Posterior vena cava (tissue), 2 donors: Measurements from ENCODE around the gene LAMB4. TPM values are rescaled to one million over a fixed set of nuclear protein-coding genes. Genes with fewer than 3 reads are reported as not detected.

Experiments used
- DNase-seq: peaks from one replicate; pipeline ENCODE4 v3.0.0-alpha.2; 2020; ENCODE audit warnings: low spot score
- intact Hi-C, 2 donors: fragments of 100-400 bp; cut with DNase I; formaldehyde crosslinking; loops; one replicate each; pipeline versions ENCODE4 v1.14.1 to v1.14.2; 2022 to 2023
- total RNA-seq, 2 donors: library from RNA; stranded (reverse); fragmentation: NEBNext Ultra II Directional; extraction: Animal tissue kit (Norgen Biotek cat#: 25700); gene quantifications; one replicate each; pipeline ENCODE4 v1.2.1, GENCODE V29; 2021
- donor health status: DM: yes; HTN: yes; CAD: no.
- donor health status: DM: yes; HTN: yes; CAD: no.

Gene LAMB4
- total RNA-seq, 2 donors from 2014 or later, result 0.37 TPM; not detected in 1

DNA sequence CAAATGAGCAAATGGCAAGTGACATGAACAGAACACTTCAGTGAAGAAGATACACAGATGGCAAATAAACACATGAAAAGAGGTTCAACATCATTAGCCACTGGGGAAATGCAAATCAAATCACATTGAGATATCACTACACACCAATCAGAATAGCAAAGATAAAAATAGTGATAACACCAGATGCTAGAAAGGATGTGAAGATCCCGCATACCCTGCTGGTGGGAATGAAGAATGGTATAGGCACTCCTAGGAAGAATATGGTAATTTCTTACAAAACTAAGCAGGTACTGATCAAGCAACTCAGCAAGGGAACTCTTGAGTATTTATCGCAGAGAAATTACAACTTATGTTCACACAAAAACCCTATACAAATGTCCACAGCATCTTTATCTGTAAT, 11.2 kb downstream of the LAMB4 start:
- intact Hi-C loops, result no loop called here
- DNase-seq, result no peak

DNA sequence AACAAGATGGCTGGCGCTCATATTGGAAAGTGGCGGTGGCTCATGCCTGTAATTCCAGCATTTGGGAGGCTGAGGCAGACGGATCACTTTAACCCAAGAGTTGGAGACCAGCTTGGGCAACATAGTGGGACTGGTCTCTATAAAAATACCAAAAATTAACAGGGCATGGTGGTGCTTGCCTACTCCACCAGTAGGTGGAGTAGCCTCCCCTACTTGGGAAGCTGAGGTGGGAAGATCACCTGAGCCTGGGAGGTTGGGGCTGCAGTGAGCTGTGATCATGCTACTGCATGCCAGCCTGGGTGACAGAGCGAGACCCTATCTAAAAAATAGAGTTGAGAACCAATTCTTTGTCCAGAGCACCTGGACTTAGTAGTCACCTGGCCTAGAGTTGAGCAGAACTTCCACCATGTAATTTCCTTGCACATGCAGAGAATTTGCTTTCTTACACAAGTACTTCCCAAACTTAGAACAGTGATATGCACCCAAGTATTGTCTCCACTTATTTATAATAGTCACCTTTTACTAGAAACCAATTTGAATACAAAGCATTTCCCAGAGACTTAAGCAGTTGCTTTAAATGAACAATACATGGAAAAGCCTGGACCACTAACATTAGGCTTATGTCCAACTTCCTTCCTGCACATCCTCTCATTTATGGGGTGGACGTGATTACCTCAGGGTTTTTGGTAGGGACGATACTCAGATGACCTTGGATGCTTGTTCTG, 15.9 kb downstream of the LAMB4 start:
- intact Hi-C loops, result no loop called here
- DNase-seq, result no peak

DNA sequence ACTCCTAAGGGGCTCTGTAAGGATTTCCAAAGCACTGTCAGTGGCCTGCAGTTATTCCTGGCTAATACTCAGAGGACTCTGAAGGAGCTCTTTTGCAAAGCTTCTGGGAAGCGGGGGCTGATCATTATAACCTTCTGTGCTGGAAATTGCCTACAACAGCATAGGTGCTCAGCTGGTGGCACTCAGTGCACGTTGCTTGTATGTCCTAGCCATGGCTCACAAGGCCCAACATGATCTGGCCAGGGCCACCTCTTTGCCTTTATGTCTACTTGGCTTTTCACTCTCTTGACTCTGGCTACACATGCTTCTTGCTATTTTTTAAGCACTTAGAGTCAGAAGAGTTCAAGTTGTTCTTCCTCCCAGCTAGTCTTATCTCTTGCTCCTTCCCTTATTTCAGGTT, 17.5 kb downstream of the LAMB4 start:
- DNase-seq, result no peak

DNA sequence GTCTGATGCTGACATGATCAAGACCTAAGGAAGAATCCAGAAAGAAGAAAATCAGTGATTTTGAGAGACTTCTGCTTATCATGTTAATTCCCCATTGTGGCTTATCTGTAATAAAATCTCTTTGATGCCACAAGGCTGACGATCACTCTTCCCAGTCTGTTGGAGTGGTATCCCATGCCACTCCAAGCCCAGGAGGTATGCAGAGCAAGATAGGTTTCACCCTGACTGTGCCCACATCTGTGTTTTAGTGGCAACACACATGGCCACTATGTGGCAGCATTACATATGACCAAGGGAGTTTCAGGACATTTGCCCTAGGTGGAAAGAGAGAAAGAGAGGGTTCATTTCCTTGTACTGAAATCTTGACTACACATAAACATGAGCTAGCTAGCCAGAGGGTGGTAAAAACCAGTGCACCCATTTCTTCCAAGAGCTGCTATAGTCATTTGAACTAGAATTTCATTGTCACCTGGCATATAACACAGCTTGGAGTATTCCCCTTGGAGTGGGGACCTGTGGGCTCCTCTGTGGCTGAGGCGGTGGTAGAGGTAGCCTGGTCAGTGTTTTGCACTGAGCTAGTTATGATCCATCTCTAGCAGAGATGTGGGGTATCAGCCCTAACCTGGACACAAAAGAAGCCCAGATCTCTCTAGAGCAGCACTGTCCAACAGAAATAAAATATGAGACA, 20.8 kb downstream of the LAMB4 start:
- DNase-seq, result no peak
- intact Hi-C loops, result no loop called here

More for the DNA sequence above, 17.5 kb downstream of the LAMB4 start:
- intact Hi-C loops, result no loop called here

DNA sequence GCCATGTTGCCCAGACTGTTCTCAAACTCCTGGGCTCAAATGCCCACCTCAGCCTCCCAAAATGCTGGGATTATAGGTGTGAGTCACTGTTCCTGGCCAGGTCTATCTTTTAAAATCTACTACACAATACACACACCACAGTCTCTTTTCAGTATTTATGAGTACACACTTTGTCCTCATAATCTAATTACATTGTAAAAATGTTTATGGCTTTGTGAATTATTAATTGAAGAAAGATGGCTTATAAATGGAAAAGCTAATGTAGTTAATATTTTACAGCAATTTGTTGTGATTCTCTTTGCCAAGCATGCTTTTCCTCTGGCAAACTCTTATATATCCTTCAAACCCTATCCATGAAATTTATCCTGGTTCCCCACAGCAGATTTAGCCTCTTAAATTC, 22.0 kb downstream of the LAMB4 start:
- no peak for DNase-seq
- intact Hi-C loops, result no loop called here

DNA sequence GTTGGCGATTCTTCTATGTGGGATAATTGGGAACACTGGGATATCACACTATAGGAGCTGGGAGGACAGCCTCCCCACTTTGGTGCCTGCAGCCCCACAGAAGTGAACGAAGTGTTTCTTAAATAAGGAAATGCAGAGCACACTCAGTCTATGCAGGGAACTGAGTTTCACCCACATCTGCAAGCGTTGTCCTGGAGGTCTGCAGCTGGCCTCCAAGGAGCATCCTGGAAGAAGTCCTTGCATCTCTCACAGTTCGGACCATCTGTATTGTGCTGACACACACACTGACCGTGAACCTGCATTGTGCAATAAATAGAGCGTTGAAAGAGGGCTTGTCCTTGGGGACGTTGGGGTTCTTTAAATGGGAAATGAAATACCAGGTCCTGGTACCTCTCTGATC, 25.8 kb downstream of the LAMB4 start:
- no peak for DNase-seq
- intact Hi-C loops, result no loop called here

DNA sequence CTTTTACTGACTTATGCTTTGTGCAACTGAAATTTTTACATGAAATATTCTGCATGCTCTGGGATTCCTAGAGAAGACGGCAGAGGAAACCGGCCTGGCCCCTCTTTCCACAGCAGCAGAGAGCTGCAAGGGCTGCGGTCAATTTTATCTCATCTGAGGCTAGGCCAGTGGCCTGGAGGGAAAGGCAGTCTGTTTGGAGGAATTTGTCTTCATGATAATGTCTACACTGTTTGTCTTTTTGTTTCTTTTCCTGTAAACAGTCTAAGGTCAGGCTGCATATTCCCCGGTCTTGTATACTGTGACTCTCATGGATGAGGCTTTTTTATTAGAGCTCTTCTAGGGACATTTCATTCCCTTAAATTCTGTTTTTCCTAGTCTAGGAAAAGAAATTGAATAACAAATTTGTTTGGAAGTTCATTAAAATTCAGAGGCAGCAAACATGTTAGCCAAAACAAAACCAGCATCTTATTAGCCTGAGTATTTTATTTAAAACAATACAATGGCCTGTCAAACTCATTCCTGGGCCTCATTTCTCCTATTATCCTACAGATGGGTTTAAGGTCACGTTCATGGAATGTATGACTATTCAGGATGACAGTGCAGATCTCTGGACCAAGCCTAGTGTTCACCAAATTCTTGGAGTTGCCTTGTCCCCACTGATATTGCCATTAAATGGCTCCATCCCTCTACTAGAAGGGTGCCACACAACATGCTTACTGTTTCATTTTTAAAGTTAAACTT, 26.4 kb downstream of the LAMB4 start:
- intact Hi-C loops, result no loop called here
- DNase-seq, result no peak

DNA sequence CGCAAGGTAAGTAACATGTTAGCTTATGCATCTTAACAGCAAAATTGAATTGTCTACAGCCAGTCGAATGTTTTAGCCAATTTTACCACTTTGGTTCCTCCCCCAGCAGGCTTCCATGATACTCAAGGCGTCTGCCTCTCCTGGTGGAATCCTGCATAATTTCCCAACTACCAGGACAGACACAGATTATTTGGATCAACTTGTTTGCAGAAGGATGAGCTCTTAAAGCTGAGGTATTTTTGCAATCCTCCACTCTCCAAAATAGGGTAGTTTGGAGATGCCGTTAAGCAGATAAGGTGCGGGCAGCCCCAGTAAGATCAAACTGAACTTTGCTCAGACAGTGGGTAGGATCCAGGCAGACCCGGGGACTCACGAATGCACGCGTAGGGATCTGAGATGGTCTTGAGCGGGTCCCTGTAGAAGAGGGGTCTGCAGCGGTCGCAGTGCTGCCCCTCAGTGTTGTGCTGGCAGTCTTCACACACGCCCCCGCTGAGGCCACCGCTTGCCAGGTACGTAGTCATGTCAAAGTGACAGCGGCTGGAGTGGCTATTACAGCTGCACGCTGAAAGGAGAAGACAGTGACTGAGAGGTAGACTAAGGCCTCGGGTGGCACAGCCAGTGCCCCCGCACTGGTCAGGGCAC, 27.4 kb downstream of the LAMB4 start:
- intact Hi-C loops, result no loop called here
- no peak for DNase-seq

DNA sequence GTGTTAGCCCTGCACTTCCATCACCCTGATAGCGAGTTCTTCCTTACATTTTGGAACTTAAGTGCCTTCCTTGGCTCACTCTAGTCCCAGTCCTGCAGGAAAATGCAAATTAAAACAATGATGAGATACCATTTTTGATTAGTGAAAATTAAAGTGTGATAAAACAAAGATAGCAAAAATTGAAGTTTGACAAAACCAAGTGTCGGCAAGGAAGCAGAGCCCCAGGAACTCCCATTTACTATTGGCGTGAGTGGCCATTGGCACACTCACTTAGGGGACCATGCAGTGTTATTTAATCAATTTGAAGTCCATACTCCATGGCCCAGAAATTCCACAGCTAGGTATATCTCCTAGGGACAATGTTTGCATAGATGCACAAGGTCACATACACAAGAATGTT, 28.4 kb downstream of the LAMB4 start:
- DNase-seq, result no peak
- intact Hi-C loops, result no loop called here

DNA sequence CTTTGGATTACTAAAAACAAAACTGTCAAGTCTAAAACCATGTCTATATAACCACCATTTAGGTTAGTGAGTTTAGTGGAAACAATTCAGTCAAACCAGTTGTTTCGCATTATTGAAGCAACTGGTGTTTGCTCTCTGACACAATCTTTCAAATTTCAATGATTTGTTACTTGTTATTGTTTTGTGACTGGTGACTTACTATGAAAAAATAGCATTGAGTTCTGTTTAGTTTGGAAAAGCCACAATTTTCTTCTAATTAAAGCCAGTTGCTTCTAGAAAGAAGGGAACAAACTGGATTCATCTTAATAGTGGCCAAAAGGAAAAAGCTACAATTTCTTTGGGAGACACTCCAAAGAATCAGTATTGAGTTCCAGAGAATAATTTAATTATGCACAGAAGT, 30.4 kb downstream of the LAMB4 start:
- DNase-seq, result no peak
- intact Hi-C loops, result no loop called here

DNA sequence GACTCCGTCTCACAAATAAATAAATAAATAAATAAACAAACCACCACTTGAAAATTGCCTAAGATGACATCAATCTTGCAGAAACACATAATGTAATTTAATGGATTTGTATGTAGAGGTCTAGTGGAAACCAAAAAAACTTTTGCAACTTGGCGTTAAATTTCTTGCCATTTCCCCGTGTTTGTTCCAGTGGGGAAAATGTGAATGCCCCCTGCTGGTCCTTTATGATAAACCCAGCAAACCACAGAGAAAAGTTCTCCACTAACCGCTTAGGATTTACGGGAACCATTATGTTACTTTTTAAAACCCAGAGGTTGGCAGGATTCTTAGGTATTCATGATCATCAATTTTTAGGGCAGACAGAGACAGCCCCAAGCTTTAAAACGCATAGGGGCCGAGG, 32.5 kb downstream of the LAMB4 start:
- intact Hi-C loops, result no loop called here
- DNase-seq, result no peak

DNA sequence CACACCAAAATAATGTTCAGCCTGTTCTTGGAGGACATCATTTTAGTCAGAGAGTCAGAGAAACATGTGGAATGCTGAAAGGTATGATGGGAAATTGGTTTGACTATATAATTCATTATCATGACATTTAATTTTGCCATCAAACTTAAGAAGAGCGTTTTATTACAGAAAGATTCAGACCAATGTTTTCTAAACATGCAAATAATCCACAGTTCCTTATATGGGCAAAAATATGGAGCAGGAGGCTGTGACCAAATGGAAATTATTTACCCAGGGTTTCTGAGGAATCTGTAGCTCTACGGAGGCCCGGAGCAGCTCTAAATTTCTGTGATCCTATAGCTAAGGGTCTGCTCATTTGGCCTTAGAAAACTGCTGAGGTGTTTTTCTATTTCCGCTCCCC, 33.2 kb downstream of the LAMB4 start:
- DNase-seq, result no peak
- intact Hi-C loops, result no loop called here

DNA sequence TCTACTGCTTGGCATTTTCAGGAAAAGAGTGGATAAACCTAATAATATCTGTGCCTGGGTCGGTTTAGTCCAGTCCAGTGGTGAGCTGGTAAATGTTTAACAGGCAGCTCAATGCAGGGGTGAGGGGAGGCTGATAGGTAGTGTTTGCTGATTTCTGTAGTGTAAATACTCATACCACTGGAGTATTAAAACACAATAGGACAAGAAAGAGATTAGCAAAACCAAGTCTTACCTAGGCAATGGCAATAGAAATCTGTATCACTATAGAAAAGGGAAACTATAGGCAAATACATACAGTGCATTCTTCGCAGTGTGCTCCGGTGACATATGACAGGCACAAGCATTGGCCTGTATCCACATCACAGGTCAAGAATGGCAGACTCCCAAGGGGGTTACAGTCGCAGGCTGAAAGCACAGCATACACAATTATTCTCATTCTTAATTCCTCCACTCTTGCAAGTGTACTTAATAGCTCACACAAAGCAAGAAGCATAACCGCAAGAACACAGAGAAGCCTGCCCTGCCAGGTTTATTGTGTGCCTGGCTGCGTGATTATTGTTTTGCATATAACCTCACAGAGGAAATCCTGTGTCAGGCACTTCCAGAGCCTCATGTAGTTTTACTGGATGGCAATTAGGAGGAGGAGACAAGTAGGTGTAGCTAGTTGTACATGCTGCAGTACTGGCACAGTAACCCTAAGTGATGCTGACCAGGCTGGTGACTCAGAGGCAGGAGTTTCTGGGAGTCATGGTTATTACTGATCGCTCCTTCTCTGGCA, 35.0 kb downstream of the LAMB4 start:
- DNase-seq, result no peak
- intact Hi-C loops, result no loop called here

DNA sequence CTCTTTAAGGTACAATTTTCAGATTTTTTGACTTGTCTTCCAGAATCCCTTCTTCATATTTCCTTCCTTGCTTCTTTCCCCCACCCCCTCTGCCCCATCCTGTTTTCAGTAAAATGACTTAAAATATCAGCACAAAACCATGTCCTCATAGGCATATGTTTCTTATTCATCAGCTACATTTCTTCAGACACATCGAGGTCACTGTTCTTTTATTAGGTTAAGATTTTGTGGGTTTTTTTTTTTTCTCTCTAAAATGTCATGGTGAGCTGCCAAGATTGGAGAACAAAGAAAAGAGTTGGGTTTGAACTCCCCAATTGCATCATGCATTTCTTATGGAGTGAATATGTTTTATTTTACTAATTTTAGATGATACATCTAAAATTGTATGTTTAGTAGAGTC, 35.8 kb downstream of the LAMB4 start:
- no peak for DNase-seq
- intact Hi-C loops, result no loop called here

DNA sequence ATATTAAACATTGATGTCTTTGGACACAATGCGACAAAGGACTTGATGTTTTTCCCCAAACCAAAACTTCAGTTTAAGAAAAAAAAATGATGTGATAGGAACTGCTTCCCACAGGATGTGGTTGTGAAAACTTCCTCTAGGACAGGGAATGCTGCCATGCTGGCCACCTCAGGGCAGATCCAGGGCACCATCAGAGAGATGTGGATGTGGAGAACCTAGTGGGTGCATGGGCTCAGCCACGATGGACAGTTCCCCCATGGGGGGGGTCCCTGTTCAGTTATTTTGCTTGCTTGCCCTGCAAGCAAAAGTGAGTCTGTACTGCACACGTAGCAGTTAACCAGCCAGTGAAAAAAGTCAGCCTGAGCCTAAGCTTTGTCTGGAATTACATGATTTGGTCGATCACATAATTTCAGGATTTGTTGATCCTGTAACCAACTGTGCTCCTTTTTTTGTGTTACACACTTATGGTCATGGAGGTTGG, 36.3 kb downstream of the LAMB4 start:
- no peak for DNase-seq
- intact Hi-C loops, result no loop called here

DNA sequence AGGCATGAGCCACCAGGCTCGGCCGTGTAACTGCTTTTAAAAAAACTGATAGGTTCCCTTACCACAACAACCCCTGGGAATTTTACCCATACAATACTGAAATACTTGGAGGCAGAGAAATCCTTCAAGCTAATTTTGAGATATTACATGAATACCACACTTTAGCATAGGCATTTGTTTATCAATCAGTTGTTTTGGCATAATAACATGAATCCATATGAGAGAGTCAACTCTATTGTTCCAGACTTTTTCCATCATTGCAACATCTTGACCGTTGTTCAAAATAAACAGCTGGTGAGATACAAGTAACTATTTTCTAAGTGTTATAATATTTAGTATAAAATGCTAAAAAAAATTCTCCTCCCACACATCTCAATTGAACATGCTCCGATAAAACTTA, 36.8 kb downstream of the LAMB4 start:
- intact Hi-C loops, result no loop called here
- DNase-seq, result no peak

DNA sequence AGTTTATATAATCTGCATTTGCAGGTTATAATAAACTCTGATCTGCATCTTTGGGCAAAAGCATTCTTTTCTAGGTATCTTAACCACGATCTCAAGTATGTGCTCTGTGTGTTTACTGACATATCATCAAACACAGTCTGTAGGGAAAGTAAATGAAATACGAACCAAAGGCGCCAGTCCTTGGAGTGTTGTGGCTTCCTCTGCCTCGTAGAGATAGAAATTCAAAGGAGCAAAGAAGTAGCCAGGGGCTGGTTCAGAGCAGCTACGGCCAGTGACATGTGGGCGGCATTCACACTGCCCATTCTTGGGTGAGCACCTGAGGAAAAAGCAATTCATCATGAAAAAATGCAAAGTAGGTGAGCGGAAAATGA, 38.7 kb downstream of the LAMB4 start:
- DNase-seq, result no peak

DNA sequence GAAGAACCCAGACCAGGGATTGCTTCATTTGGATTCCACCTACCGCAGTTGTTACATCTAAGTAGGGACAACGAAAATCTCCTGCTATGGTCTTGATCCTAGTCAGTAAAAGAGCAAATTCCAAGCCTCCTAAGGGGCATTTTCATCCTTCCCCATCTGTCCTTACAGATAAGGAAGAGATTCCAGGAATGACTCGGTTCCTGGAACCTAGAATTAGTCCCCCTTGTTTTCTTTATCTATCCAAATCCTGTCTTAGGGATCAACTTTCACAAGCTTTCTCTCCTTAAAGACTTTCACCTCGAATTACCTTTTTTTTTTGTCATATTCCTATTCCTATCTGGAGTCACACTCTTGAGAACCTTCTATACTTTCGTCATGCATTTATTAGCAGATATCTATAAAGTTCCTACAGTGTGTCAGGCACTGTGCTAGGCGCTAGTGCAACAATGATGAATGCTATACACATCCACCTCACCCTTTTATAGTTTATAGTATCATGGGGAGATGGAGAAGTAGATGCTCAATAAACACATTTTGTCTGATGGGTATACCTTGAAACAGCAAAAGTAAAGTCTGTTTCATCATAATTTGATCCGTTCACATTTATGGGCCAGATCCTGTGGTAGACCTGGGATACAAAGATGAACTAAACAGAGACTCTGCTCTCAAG, 39.2 kb downstream of the LAMB4 start:
- intact Hi-C loops, result no loop called here

More for the DNA sequence above, 38.7 kb downstream of the LAMB4 start:
- intact Hi-C loops, result no loop called here

DNA sequence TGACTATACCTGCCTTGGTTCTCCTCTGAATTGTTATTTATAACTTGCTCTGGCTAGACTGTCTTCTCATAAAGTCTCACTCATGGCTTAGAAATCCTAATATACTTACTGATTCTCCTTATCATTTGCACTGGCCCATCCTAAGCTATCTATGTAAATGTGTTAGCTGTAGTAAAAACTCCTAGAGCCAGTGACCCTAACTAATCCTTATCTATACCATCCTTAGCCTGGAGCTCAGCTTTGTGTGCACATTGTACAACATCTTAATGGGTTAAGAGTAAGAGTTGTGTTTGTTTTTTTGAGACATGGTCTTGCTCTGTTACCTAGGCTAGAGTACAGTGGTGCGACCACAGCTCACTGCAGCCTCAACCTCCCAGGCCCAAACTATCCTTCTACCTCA, 40.8 kb downstream of the LAMB4 start:
- DNase-seq, result no peak
- intact Hi-C loops, result no loop called here

More for the DNA sequence above, 39.2 kb downstream of the LAMB4 start:
- no peak for DNase-seq
